ENCODE results near the gene CCDC197.

The CCDC197 gene

DNA sequence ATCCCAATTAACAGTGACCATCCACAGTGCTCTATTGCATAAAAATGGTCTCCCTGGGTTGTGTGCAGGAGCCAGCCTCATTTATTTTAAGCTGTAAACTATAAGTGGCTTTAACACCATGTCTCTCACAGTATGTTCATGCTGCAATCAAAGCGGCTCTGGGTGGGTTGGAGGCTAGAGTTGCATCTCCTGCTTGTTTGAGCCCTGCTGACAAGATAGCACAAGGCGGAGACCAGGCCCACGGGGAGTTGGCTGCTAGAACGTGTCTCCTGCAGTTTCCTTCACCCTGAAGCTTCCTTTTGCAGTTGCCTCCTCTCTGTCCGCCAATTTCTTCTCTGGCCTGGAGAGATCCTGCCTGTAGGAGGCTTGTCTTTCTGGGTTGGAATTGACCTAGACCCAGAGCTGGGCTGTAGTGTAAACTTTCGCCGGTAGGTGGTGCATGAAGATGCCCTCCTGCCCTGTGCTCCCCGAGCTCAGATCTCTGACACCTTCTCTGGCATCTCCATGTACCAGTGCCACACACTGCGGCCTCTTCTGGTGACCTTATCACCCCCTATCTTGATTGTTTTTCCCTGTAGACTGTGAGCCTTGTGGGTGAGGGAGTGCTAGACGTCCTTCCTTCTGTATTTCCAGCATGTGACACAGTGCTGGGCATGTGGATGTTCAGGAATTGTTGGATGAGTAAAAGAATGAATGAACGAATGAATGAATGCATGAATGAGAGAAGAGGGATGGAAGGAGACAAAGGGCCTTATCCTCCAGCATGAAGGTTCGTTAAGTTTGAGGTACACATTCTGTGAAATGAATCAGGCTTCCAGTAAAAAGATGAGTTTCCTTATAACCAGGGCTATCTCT lies 39.4 kb downstream of the CCDC197 start:
- TF ChIP-seq, protein P1, sequence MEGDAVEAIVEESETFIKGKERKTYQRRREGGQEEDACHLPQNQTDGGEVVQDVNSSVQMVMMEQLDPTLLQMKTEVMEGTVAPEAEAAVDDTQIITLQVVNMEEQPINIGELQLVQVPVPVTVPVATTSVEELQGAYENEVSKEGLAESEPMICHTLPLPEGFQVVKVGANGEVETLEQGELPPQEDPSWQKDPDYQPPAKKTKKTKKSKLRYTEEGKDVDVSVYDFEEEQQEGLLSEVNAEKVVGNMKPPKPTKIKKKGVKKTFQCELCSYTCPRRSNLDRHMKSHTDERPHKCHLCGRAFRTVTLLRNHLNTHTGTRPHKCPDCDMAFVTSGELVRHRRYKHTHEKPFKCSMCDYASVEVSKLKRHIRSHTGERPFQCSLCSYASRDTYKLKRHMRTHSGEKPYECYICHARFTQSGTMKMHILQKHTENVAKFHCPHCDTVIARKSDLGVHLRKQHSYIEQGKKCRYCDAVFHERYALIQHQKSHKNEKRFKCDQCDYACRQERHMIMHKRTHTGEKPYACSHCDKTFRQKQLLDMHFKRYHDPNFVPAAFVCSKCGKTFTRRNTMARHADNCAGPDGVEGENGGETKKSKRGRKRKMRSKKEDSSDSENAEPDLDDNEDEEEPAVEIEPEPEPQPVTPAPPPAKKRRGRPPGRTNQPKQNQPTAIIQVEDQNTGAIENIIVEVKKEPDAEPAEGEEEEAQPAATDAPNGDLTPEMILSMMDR (conservative IDR thresholded peaks at IDR 0.05; ENCODE audit: control insufficient read depth, insufficient read depth, low read depth, low read length), result peak; percentile 89
- peak; percentile 68 for DNase-seq (ENCODE audit: low read depth)

DNA sequence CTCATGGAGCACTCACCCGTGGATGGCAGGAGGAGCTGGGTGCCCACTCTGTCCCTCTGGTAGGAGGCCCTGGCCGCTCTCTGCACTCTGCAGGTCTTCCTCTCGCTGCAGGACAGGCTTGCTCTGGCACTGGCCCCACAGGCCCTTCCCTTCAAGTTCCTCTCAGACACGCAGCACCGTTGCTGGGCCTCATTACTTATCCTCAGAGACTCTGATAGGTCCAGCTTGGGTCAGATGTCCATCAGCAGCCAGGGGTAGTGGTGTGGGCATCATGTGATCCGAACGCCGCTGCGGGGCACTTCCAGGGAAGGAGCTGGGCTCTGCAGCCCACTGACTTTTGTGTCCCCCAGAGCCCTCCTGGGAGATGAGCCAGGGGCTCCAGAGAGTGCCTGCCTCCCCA lies 40.9 kb downstream of the CCDC197 start:
- no peak for DNase-seq (ENCODE audit: low read depth)
- no peak overlapping the region for H3K4me3 ChIP-seq (ENCODE audit: control insufficient read depth, low read depth, low read length)
- TF ChIP-seq, protein P1 (conservative IDR thresholded peaks at IDR 0.05; ENCODE audit: control insufficient read depth, insufficient read depth, low read depth, low read length), result no peak

More for the DNA sequence above, 39.4 kb downstream of the CCDC197 start:
- no peak overlapping the region for H3K4me3 ChIP-seq (ENCODE audit: control insufficient read depth, low read depth, low read length)

DNA sequence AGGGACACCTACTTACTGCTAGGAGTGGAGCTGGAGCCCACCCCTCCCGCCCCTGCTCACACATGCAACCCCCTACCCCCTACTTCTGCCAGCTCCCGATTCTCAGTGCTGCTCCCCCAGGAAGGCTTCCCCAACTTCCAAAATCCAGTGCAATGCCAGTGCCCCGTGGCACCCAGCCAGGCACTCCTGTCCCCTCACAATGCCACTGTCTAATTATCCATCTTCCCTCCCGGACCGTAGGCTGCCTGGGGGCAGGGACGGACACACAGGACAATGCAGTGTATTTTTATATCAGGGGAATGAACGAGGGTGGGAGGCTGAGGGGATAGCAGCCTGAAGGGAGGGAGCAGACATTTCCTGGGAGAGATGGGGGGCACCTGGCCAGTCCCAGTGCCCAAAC lies 41.4 kb downstream of the CCDC197 start:
- TF ChIP-seq, protein P1 (conservative IDR thresholded peaks at IDR 0.05; ENCODE audit: control insufficient read depth, insufficient read depth, low read depth, low read length), result no peak
- H3K4me3 ChIP-seq (ENCODE audit: control insufficient read depth, low read depth, low read length), result no peak overlapping the region
- no peak for DNase-seq (ENCODE audit: low read depth)

DNA sequence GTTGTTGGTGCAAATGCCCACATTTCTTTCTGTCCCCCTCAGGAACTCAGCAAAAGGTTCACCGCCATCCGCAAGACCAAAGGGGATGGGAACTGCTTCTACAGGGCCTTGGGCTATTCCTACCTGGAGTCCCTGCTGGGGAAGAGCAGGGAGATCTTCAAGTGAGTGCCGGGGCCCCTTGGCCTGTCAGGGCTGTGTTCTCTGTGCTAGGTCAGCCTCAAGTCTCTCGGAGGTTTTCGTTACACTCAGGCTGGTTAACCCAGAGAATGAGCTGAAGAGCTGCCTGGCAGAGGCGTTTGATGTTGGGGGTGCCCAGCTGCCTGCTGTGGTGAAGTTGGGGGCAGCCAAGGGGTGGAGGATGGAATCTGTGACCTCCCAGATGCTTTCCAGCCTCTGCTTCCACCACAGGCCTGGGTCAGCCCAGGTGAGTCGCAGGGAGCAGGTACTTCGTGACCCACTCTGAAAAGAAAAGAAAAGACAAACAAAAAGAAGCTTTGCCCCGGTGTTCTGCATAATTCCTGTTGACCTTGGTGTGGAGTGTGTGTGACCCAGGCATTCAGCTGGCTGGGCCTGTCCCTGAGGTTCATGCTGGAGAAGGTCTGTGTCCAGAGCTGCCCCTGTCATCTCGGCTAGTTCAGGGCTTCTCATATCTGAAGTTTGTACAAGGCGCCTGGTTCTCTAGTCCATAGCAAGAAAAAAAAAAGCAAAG lies 42.0 kb downstream of the CCDC197 start:
- TF ChIP-seq, protein P1 (conservative IDR thresholded peaks at IDR 0.05; ENCODE audit: control insufficient read depth, insufficient read depth, low read depth, low read length), result no peak
- no peak for DNase-seq (ENCODE audit: low read depth)
- H3K4me3 ChIP-seq (ENCODE audit: control insufficient read depth, low read depth, low read length), result no peak overlapping the region

DNA sequence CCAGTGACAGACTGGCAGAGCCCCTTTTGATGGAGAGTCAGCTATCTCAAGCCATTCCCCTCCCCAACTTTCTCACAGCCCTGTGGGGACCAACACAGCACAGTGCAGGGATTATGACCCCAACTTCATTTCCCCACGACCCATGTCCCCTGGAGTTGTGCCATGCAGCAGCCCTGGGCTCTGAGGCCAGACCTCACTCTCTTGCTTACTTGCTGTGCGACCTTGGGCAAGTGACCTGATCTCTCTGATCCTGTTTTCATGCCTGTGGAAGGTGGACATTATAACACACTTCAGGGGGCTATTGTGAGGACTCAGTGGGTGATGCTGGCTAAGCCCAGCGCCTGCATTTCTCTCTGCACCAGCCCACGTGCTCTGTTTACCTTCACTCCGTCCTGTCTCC lies 43.1 kb downstream of the CCDC197 start:
- H3K4me3 ChIP-seq (ENCODE audit: control insufficient read depth, low read depth, low read length), result no peak overlapping the region
- TF ChIP-seq, protein P1 (conservative IDR thresholded peaks at IDR 0.05; ENCODE audit: control insufficient read depth, insufficient read depth, low read depth, low read length), result no peak
- no peak for DNase-seq (ENCODE audit: low read depth)

DNA sequence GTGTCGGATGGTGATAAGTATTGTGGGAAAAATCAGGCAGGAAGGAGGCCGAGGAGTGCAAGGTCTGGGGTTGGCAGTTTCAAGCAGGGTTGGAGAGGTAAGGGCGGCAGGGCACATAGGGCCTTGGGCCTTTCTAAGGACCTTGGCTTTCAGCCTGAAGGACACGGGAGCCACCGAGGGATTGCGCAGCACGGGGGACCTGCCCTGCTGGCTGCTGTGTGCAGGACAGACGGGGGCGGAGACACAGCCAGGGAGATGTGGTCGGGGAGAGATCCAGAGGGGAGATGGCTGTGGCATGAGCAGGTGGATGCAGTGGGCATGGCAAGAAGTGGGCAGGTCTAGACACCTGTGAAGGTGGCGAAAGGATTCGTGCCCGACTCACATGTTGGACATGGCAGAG lies 43.7 kb downstream of the CCDC197 start:
- TF ChIP-seq, protein P1 (conservative IDR thresholded peaks at IDR 0.05; ENCODE audit: control insufficient read depth, insufficient read depth, low read depth, low read length), result no peak
- no peak overlapping the region for H3K4me3 ChIP-seq (ENCODE audit: control insufficient read depth, low read depth, low read length)
- DNase-seq (ENCODE audit: low read depth), result no peak

Data from fibroblast of mammary gland (primary cell).